NB4 (cell line): ENCODE data around the gene SEMA3F.
"Not testable (repeated sequence)": the region's sequence is repeated elsewhere in the genome, so short reads cannot be mapped to it uniquely, and the experiment has no call there.

Source experiments
- DNase-seq: peaks from one replicate; pipeline ENCODE4 v3.0.0; 2010; ENCODE audit warnings: low read depth
- H3K4me3 ChIP-seq: one replicate; pipeline ENCODE4 v1.5.1; 2011; ENCODE audit warnings: mild to moderate bottlenecking, low read depth, low read length, moderate library complexity
- CTCF ChIP-seq: IDR thresholded peaks from one replicate; pipeline ENCODE4 v1.5.1; 2012; ENCODE audit warnings: low read depth, low read length
- MYC ChIP-seq: IDR thresholded peaks from 2 replicates; pipeline ENCODE4 v1.6.1; 2011; ENCODE audit warnings: low read depth, low read length
- POLR2A ChIP-seq: IDR thresholded peaks from 2 replicates; pipeline ENCODE4 v1.6.1; 2011; ENCODE audit warnings: mild to moderate bottlenecking; ENCODE audit not compliant: insufficient read length; ENCODE audit errors: extremely low read depth
- TF ChIP-seq, protein P1 (sequence below): IDR thresholded peaks from 2 replicates; pipeline ENCODE4 v1.6.1; 2011; ENCODE audit warnings: low read depth, low read length

The SEMA3F gene

GRCh38 chr3:50210510-50211367, 55.6 kb downstream of the SEMA3F start:
- TF ChIP-seq CTCF (no peak), MYC (no peak), POLR2A (no peak)
- TF ChIP-seq, protein P1, sequence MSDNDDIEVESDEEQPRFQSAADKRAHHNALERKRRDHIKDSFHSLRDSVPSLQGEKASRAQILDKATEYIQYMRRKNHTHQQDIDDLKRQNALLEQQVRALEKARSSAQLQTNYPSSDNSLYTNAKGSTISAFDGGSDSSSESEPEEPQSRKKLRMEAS, result no peak
- DNase-seq, result no peak
- no peak overlapping the region for H3K4me3 ChIP-seq

GRCh38 chr3:50211368-50211717, 56.2 kb downstream of the SEMA3F start:
- H3K4me3 ChIP-seq, DNase-seq: not testable (repeated sequence)

- TF ChIP-seq, protein P1, result no peak
- TF ChIP-seq MYC (no peak), CTCF (no peak), POLR2A (no peak)
- no peak overlapping the region for H3K4me3 ChIP-seq
- peak; percentile 93 for DNase-seq
These were observed 56.8 kb downstream of the SEMA3F start for GRCh38 chr3:50211930-50212329.

- no peak for DNase-seq
- H3K4me3 ChIP-seq, result no peak overlapping the region
These were observed 57.4 kb downstream of the SEMA3F start for GRCh38 chr3:50212502-50212901.

GRCh38 chr3:50212971-50213370, 57.8 kb downstream of the SEMA3F start:
- H3K4me3 ChIP-seq, result no peak overlapping the region
- DNase-seq, result no peak
- TF ChIP-seq POLR2A (no peak), MYC (no peak), CTCF (no peak)
- TF ChIP-seq, protein P1, result no peak

More at GRCh38 chr3:50212502-50212901, 57.4 kb downstream of the SEMA3F start:
- no peak for TF ChIP-seq MYC
- TF ChIP-seq, protein P1, result no peak
- peak; percentile 5 for TF ChIP-seq CTCF
- TF ChIP-seq POLR2A, result no peak

DNA sequence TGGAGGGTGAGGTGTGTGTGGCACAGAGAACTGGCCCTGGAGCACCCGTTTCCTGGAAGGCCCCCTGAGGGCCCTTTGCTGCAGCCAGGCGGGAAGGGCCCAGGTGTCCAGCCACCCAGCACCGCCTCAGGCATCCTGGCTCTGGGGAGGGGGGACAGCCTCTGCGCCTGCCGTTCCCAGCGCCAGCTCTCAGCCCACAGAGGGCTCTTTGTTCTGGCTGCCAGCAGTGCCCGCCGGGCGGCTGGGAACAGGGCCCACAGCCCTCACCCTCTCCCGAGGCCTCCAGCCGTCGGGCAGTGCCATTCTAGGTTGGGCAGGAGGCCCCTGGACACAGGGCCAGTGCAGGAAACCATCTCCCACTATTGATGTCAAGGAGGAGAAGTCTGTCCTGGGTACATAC, 58.2 kb downstream of the SEMA3F start:
- no peak for TF ChIP-seq MYC
- TF ChIP-seq, protein P1, result no peak
- TF ChIP-seq CTCF, result no peak
- TF ChIP-seq POLR2A, result no peak
- no peak for DNase-seq
- no peak overlapping the region for H3K4me3 ChIP-seq
